GM12892 (cell line): Measurements from ENCODE around the gene DENND5B.

ENCODE experiments used
- POLR2A ChIP-seq: IDR thresholded peaks from 2 replicates; pipeline ENCODE4 v1.6.1; 2011; ENCODE audit warnings: low read depth, low read length, control low read depth
- TAF1 ChIP-seq: IDR thresholded peaks from 2 replicates; pipeline ENCODE4 v1.6.1; 2011; ENCODE audit warnings: low read depth, mild to moderate bottlenecking, control low read depth, low read length, borderline replicate concordance

DNA sequence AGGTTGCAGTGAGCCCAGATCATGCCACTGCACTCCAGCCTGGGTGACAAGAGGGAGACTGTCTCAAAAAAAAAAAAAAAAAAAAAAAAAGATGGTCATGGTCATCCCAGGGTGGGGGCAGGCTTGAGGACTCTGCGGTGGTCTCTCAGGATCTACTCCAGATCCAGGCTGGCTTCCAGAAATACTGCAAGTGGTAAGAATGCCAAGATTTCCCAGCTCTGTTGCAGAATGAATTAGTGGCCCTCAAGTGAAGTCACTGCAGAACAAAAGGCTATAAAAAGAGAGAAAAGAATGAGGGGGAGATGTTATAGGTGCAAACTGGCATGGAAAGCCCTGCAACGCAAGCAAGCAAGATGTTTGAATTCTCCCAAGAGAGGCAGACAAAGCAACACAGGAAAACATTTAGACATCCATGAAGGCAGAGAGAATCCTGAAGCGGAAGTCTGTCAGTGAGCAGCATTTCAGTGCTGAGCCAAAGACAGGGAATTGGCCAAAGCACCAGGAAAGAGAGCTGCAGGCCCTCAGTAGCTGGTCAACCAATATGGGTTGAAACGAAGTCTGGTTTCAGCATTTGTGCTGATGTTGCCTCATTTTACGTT lies 36.6 kb upstream of the DENND5B start:
- TF ChIP-seq TAF1 (no peak), POLR2A (no peak)
